Thoracic aorta (tissue), 2 donors: Measurements from ENCODE around the gene DCXR. TPM values are rescaled to one million over a fixed set of nuclear protein-coding genes. Genes with fewer than 3 reads are reported as not detected.

Source experiments
- ATAC-seq: fragments of 150-250 bp; one replicate; pipeline ENCODE4 v1.8.0; 2017; ENCODE audit warnings: low read depth; ENCODE audit not compliant: insufficient number of reproducible peaks, low FRiP score
- DNase-seq: peaks from one replicate; pipeline ENCODE4 v3.0.0-alpha.2; 2020; ENCODE audit warnings: low spot score
- H3K27ac ChIP-seq, 2 donors: fragments of 200-600 bp; sonication (generic); 1 replicate in 1 of 2; 2 replicates in 1 of 2; pipeline ENCODE4 v1.5.1; 2016; ENCODE audit warnings: mild to moderate bottlenecking in 2 of 2, moderate library complexity in 2 of 2
- H3K27me3 ChIP-seq: fragments of 200-600 bp; sonication (generic); replicated peaks from 2 replicates; pipeline ENCODE4 v1.6.0; 2016; ENCODE audit warnings: mild to moderate bottlenecking; ENCODE audit not compliant: insufficient read depth
- H3K36me3 ChIP-seq: fragments of 200-600 bp; sonication (generic); one replicate; pipeline ENCODE4 v1.5.1; 2016
- H3K4me1 ChIP-seq, 2 donors: fragments of 200-600 bp; sonication (generic); 1 replicate in 1 of 2; 2 replicates in 1 of 2; pipeline versions ENCODE4 v1.5.1 to v1.6.0; 2016; ENCODE audit warnings: low read depth in 2 of 2, mild to moderate bottlenecking in 1 of 2; ENCODE audit not compliant: control insufficient read depth in 1 of 2
- H3K4me3 ChIP-seq: fragments of 200-600 bp; sonication (generic); 2 replicates; pipeline ENCODE4 v1.5.1; 2016; ENCODE audit warnings: mild to moderate bottlenecking
- H3K9me3 ChIP-seq: fragments of 200-600 bp; sonication (generic); 2 replicates; pipeline ENCODE4 v1.5.1; 2016
- CTCF ChIP-seq: fragments of 200-600 bp; sonication (generic); IDR thresholded peaks from one replicate; pipeline ENCODE4 v1.5.1; 2019; ENCODE audit warnings: antibody characterized with exemption
- total RNA-seq, 2 donors: library from RNA; depleted of rRNA; stranded (reverse); fragments of >200 nt; gene quantifications; one replicate each; pipeline versions ENCODE4 v1.1.0 to v1.2.3, GENCODE V29; 2016

The DCXR gene
- total RNA-seq, 2 donors from 2014 or later, result 33.9 to 87.1 TPM

- Histone ChIP-seq H3K4me3 (no peak overlapping the region), H3K4me1 (no peaks in the 10 kb centered on the region), H3K27ac (no peak overlapping the region), H3K9me3 (no peaks in the 10 kb centered on the region), H3K27me3 (no peaks in the 10 kb centered on the region), H3K36me3 (peaks cover 55% of the 10 kb centered on the region)
- DNase-seq, result no peak
- TF ChIP-seq CTCF, result no peak
- ATAC-seq, result no peak
These were observed 43.4 kb upstream of the DCXR start for GRCh38 chr17:82080789-82081464.

- DNase-seq, result no peak
- ATAC-seq, result no peak
These were observed 42.7 kb upstream of the DCXR start for GRCh38 chr17:82080048-82080788.

GRCh38 chr17:82079001-82079677, 41.6 kb upstream of the DCXR start:
- DNase-seq (no peak), ATAC-seq (no peak)
- Histone ChIP-seq H3K4me1 (no peaks in the 10 kb centered on the region), H3K4me3 (no peak overlapping the region), H3K36me3 (peaks cover 41% of the 10 kb centered on the region), H3K27me3 (no peaks in the 10 kb centered on the region), H3K9me3 (no peaks in the 10 kb centered on the region), H3K27ac (no peak overlapping the region)
- no peak for TF ChIP-seq CTCF

More at GRCh38 chr17:82080048-82080788, 42.7 kb upstream of the DCXR start:
- no peak for TF ChIP-seq CTCF
- no peak overlapping the region for H3K4me3 ChIP-seq
- H3K4me1 ChIP-seq, result no peaks in the 10 kb centered on the region
- peaks cover 50% of the 10 kb centered on the region for H3K36me3 ChIP-seq
- H3K27ac ChIP-seq, result no peak overlapping the region
- H3K9me3 ChIP-seq, result no peaks in the 10 kb centered on the region
- no peaks in the 10 kb centered on the region for H3K27me3 ChIP-seq

GRCh38 chr17:82078433-82078832, 40.9 kb upstream of the DCXR start:
- Histone ChIP-seq H3K36me3 (peaks cover 35% of the 10 kb centered on the region), H3K4me3 (no peak overlapping the region), H3K27ac (no peak overlapping the region), H3K9me3 (no peaks in the 10 kb centered on the region), H3K27me3 (no peaks in the 10 kb centered on the region), H3K4me1 (no peaks in the 10 kb centered on the region)
- no peak for TF ChIP-seq CTCF
- DNase-seq, result no peak
- no peak for ATAC-seq
